DMS114 treated with DMSO at 0.1 percent for 48 hours (cell line): ENCODE results near the gene SUSD5.
"Not testable (repeated sequence)": the region's sequence is repeated elsewhere in the genome, so short reads cannot be mapped to it uniquely, and the experiment has no call there.

Experiments used
- DNase-seq: peaks from one replicate; lab custom pipeline; 2025; ENCODE audit not compliant: unreplicated experiment; lab: John Stamatoyannopoulos, UW

Gene SUSD5

GRCh38 chr3:33117461-33117860, 101.1 kb downstream of the SUSD5 start:
- DNase-seq, result no peak

- DNase-seq, result no peak
These were observed 103.4 kb downstream of the SUSD5 start for GRCh38 chr3:33115024-33115768.

DNA sequence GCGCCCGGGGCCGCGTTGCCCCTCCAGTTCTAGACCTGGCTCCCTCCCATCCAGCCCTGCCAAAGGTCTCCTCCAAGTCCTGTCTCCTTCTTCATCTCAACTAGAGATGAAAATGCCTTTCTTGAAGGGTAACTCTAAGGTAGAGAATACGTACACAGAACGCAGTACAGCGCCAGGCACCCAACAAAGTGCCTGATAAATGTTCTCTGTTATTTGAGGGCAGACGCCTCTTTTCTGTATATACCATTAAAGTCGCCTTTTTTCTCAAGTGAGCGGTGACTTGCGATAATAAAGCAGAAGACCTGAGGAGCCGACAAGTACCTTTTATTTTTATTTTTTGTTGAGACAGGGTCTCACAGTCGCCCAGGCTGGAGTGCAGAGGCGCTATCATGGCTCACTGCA, 104.0 kb downstream of the SUSD5 start:
- DNase-seq, result no peak

DNA sequence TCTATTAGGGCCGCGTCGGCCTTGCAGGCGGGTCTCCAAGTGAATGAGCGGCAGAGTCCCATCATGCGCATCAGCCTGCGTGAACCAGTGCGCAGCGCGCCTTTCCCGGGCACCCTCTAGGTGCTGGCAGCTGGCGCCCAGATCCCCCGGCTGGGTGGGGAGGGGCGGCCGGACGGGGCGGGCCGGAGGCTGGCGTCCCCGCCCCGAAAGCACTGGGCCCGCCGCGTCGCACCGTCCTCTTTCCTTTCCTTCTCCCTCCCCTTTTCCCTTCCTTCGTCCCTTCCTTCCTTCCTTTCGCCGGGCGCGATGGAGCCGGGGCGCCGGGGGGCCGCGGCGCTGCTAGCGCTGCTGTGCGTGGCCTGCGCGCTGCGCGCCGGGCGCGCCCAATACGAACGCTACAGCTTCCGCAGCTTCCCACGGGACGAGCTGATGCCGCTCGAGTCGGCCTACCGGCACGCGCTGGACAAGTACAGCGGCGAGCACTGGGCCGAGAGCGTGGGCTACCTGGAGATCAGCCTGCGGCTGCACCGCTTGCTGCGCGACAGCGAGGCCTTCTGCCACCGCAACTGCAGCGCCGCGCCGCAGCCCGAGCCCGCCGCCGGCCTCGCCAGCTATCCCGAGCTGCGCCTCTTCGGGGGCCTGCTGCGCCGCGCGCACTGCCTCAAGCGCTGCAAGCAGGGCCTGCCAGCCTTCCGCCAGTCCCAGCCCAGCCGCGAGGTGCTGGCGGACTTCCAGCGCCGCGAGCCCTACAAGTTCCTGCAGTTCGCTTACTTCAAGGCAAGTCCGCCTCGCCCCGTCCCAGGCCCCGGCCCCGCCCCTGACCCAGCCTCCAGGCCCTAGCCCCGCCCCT, 104.6 kb downstream of the SUSD5 start, which contains the start of gene CRTAP:
Gene CRTAP (plus strand): TSS at position 243 of the 850 bp plus-strand sequence. CDS start 64 bp downstream, at position 307.
- peak; percentile 72 for DNase-seq

DNA sequence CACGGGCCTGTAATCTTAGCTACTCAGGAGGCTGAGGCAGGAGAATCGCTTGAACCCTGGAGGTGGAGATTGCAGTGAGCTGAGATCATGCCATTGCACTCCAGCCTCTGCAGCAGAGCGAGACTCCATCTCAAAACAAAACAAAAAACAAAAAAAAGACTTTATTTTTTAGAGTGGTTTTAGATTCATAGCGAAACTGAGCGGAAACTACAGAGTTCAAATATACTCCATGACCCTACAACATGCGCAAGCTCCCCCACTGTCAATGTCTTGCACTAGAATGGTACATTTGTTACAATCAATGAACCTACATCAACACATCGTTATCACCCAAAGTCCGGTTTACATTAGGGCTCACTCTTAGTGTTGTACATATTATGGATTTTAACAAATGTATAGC, 107.0 kb downstream of the SUSD5 start:
- no peak for DNase-seq

- DNase-seq, result not testable (repeated sequence)
These were observed 111.8 kb downstream of the SUSD5 start for GRCh38 chr3:33106854-33107253.

- no peak for DNase-seq
These were observed 113.2 kb downstream of the SUSD5 start for GRCh38 chr3:33105341-33105948.

- DNase-seq, result no peak
These were observed 113.8 kb downstream of the SUSD5 start for GRCh38 chr3:33104803-33105202.

DNA sequence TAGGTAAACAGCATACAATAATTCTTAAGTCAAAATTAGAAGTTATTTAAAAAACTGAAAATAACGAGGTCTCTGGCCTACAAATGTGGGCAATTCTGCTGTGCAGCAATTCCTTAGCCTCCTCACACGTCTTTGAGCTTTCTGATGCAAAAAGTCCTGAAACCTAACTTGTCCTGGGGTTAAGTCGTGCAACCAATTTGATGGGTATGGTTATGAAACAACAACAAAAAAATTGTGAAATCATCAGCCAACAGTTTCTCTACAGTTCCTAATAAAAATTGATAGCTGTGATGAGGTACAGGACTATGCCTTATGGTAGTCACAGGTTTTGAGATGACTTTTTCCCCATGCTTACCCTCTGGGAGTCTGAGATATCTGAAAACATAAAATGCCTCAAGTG, 115.1 kb downstream of the SUSD5 start:
- DNase-seq, result no peak

GRCh38 chr3:33103034-33103433, 115.6 kb downstream of the SUSD5 start:
- no peak for DNase-seq

DNA sequence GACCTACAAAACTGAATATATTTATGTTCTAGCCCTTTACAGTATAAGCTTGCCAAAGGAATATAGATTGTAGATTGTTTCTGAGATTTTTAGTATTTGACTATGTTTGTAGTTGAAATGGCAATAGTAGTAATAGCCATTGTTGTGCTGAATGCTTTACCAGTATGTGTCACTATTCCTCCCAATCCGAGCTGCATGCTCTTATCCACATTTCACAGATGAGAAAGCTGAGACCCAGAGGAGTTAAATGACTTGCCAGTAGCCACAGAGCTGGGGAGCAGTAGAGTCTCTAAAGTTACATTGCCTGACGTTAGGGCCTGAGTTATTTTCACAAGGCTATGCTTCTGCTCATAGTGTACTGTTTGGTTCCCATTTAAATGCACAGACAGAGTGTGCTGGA, 118.4 kb downstream of the SUSD5 start:
- no peak for DNase-seq
